H1 (cell line): ENCODE results near the gene GRK5. TPM values are rescaled to one million over a fixed set of nuclear protein-coding genes. Genes with fewer than 3 reads are reported as not detected.

Source experiments
- BACH1 ChIP-seq: IDR thresholded peaks from 2 replicates; pipeline ENCODE4 v1.6.1; 2012; ENCODE audit warnings: low read length, improper control_type of control experiment
- SUZ12 ChIP-seq: fragments of 200-600 bp; sonication (generic); IDR thresholded peaks from 2 replicates; pipeline ENCODE4 v1.6.1; 2012; ENCODE audit warnings: mild to moderate bottlenecking, inconsistent platforms, low read length, moderate library complexity, mixed read lengths
- polyA plus RNA-seq, 7 experiments: library from polyadenylated mRNA; depleted of rRNA in 3 of 7; stranded (reverse) in 5 of 7; unstranded in 2 of 7; fragments of >200 nt in 5 of 7; fragments of 200-250 nt in 2 of 7; gene quantifications; 1 replicate in 5 of 7; 2 replicates in 1 of 7; 4 replicates in 1 of 7; pipeline versions ENCODE4 v1.2.1 to v1.2.3, GENCODE V29; 2011 to 2013; ENCODE audit warnings: missing spikeins in 2 of 7, mixed read lengths in 2 of 7
- total RNA-seq: library from RNA; stranded (reverse); fragmentation: NEBNext Ultra II Directional; extraction: Animal tissue kit (Norgen Biotek cat#: 25700); gene quantifications from 2 replicates; pipeline ENCODE4 v1.2.1, GENCODE V29; 2021

Gene GRK5
- total and polyA plus RNA-seq, 2 of the 8 experiments (the other 6 are each of a cell fraction or from before 2014, with no cell fraction given), result 0.54 to 2.5 TPM

GRCh38 chr10:119225083-119225658 lies 17.8 kb downstream of the GRK5 start (continued):
- TF ChIP-seq BACH1 (no peak), SUZ12 (no peak)
